Measurements from ENCODE around the gene APBB2.

Gene APBB2

GRCh38 chr4:41189076-41189475 lies 25.3 kb downstream of the APBB2 start:
- Histone ChIP-seq H3K9me3 (ENCODE audit: control insufficient read depth, insufficient read depth, low read depth, low read length) (no peaks in the 10 kb centered on the region; the same call in 1 of the 2 replicates), H3K27me3 (ENCODE audit: control insufficient read depth, insufficient read depth, low read length) (no peaks in the 10 kb centered on the region), H3K4me1 (ENCODE audit: control insufficient read depth, insufficient read depth, low read length) (peaks cover 9% of the 10 kb centered on the region)

GRCh38 chr4:41185614-41186592 lies 28.4 kb downstream of the APBB2 start:
- Histone ChIP-seq H3K4me1 (ENCODE audit: control insufficient read depth, insufficient read depth, low read length) (peaks cover 9% of the 10 kb centered on the region), H3K27ac (ENCODE audit: low read depth, low read length) (no peak overlapping the region), H3K9me3 (ENCODE audit: control insufficient read depth, insufficient read depth, low read depth, low read length) (no peaks in the 10 kb centered on the region; the same call in 1 of the 2 replicates)

More at GRCh38 chr4:41189076-41189475, 25.3 kb downstream of the APBB2 start:
- no peaks in the 10 kb centered on the region for H3K36me3 ChIP-seq (ENCODE audit: control insufficient read depth, insufficient read depth, low read length)
- H3K27ac ChIP-seq (ENCODE audit: low read depth, low read length): no peak overlapping the region
- no peak overlapping the region for H3K4me3 ChIP-seq (ENCODE audit: low read depth, low read length)
- no peak overlapping the region for H3K9ac ChIP-seq (ENCODE audit: low read length)

GRCh38 chr4:41184009-41184408 lies 30.3 kb downstream of the APBB2 start:
- H3K9ac ChIP-seq (ENCODE audit: low read length): no peak overlapping the region
- no peak overlapping the region for H3K27ac ChIP-seq (ENCODE audit: low read depth, low read length)
- no peaks in the 10 kb centered on the region for H3K36me3 ChIP-seq (ENCODE audit: control insufficient read depth, insufficient read depth, low read length)
- no peaks in the 10 kb centered on the region for H3K27me3 ChIP-seq (ENCODE audit: control insufficient read depth, insufficient read depth, low read length)
- H3K4me3 ChIP-seq (ENCODE audit: low read depth, low read length): no peak overlapping the region
- no peaks in the 10 kb centered on the region; the same call in 1 of the 2 replicates for H3K9me3 ChIP-seq (ENCODE audit: control insufficient read depth, insufficient read depth, low read depth, low read length)
- peaks cover 16% of the 10 kb centered on the region; the same call in 1 of the 2 replicates for H3K4me1 ChIP-seq (ENCODE audit: control insufficient read depth, insufficient read depth, low read length)

More at GRCh38 chr4:41185614-41186592, 28.4 kb downstream of the APBB2 start:
- Histone ChIP-seq H3K36me3 (ENCODE audit: control insufficient read depth, insufficient read depth, low read length) (no peaks in the 10 kb centered on the region), H3K9ac (ENCODE audit: low read length) (no peak overlapping the region), H3K27me3 (ENCODE audit: control insufficient read depth, insufficient read depth, low read length) (no peaks in the 10 kb centered on the region), H3K4me3 (ENCODE audit: low read depth, low read length) (no peak overlapping the region)

- H3K9me3 ChIP-seq (ENCODE audit: control insufficient read depth, insufficient read depth, low read depth, low read length): no peaks in the 10 kb centered on the region; the same call in 1 of the 2 replicates
- H3K4me1 ChIP-seq (ENCODE audit: control insufficient read depth, insufficient read depth, low read length): peaks cover 20% of the 10 kb centered on the region; the same call in 1 of the 2 replicates
These were observed 31.3 kb downstream of the APBB2 start for GRCh38 chr4:41183021-41183553.

GRCh38 chr4:41181037-41181436 lies 33.3 kb downstream of the APBB2 start:
- Histone ChIP-seq H3K27me3 (ENCODE audit: control insufficient read depth, insufficient read depth, low read length) (no peaks in the 10 kb centered on the region), H3K4me1 (ENCODE audit: control insufficient read depth, insufficient read depth, low read length) (peaks cover 20% of the 10 kb centered on the region; the same call in 1 of the 2 replicates), H3K9me3 (ENCODE audit: control insufficient read depth, insufficient read depth, low read depth, low read length) (no peaks in the 10 kb centered on the region; the same call in 1 of the 2 replicates), H3K27ac (ENCODE audit: low read depth, low read length) (no peak overlapping the region), H3K36me3 (ENCODE audit: control insufficient read depth, insufficient read depth, low read length) (no peaks in the 10 kb centered on the region), H3K9ac (ENCODE audit: low read length) (no peak overlapping the region), H3K4me3 (ENCODE audit: low read depth, low read length) (no peak overlapping the region)

More at GRCh38 chr4:41183021-41183553, 31.3 kb downstream of the APBB2 start:
- H3K9ac ChIP-seq (ENCODE audit: low read length): no peak overlapping the region
- H3K36me3 ChIP-seq (ENCODE audit: control insufficient read depth, insufficient read depth, low read length): no peaks in the 10 kb centered on the region
- no peak overlapping the region for H3K4me3 ChIP-seq (ENCODE audit: low read depth, low read length)
- no peak overlapping the region for H3K27ac ChIP-seq (ENCODE audit: low read depth, low read length)
- no peaks in the 10 kb centered on the region for H3K27me3 ChIP-seq (ENCODE audit: control insufficient read depth, insufficient read depth, low read length)

- no peaks in the 10 kb centered on the region; the same call in 1 of the 2 replicates for H3K9me3 ChIP-seq (ENCODE audit: control insufficient read depth, insufficient read depth, low read depth, low read length)
- H3K9ac ChIP-seq (ENCODE audit: low read length): no peak overlapping the region
- no peaks in the 10 kb centered on the region for H3K36me3 ChIP-seq (ENCODE audit: control insufficient read depth, insufficient read depth, low read length)
- no peaks in the 10 kb centered on the region for H3K27me3 ChIP-seq (ENCODE audit: control insufficient read depth, insufficient read depth, low read length)
- H3K27ac ChIP-seq (ENCODE audit: low read depth, low read length): no peak overlapping the region
- peaks cover 20% of the 10 kb centered on the region; the same call in 1 of the 2 replicates for H3K4me1 ChIP-seq (ENCODE audit: control insufficient read depth, insufficient read depth, low read length)
- no peak overlapping the region for H3K4me3 ChIP-seq (ENCODE audit: low read depth, low read length)
These were observed 34.7 kb downstream of the APBB2 start for GRCh38 chr4:41179498-41180195.

GRCh38 chr4:41178372-41179370 lies 35.7 kb downstream of the APBB2 start:
- Histone ChIP-seq H3K9ac (ENCODE audit: low read length) (no peak overlapping the region), H3K9me3 (ENCODE audit: control insufficient read depth, insufficient read depth, low read depth, low read length) (no peaks in the 10 kb centered on the region), H3K27me3 (ENCODE audit: control insufficient read depth, insufficient read depth, low read length) (no peaks in the 10 kb centered on the region), H3K36me3 (ENCODE audit: control insufficient read depth, insufficient read depth, low read length) (no peaks in the 10 kb centered on the region), H3K27ac (ENCODE audit: low read depth, low read length) (no peak overlapping the region), H3K4me1 (ENCODE audit: control insufficient read depth, insufficient read depth, low read length) (peaks cover 20% of the 10 kb centered on the region; the same call in 1 of the 2 replicates), H3K4me3 (ENCODE audit: low read depth, low read length) (no peak overlapping the region)

GRCh38 chr4:41177016-41177415 lies 37.3 kb downstream of the APBB2 start:
- no peak overlapping the region for H3K9ac ChIP-seq (ENCODE audit: low read length)

GRCh38 chr4:41176340-41176739 lies 38.0 kb downstream of the APBB2 start:
- Histone ChIP-seq H3K36me3 (ENCODE audit: control insufficient read depth, insufficient read depth, low read length) (no peaks in the 10 kb centered on the region), H3K27me3 (ENCODE audit: control insufficient read depth, insufficient read depth, low read length) (no peaks in the 10 kb centered on the region), H3K27ac (ENCODE audit: low read depth, low read length) (no peak overlapping the region), H3K4me3 (ENCODE audit: low read depth, low read length) (no peak overlapping the region), H3K9ac (ENCODE audit: low read length) (no peak overlapping the region), H3K9me3 (ENCODE audit: control insufficient read depth, insufficient read depth, low read depth, low read length) (no peaks in the 10 kb centered on the region), H3K4me1 (ENCODE audit: control insufficient read depth, insufficient read depth, low read length) (peaks cover 20% of the 10 kb centered on the region; the same call in 1 of the 2 replicates)

More at GRCh38 chr4:41177016-41177415, 37.3 kb downstream of the APBB2 start:
- H3K4me3 ChIP-seq (ENCODE audit: low read depth, low read length): no peak overlapping the region
- H3K27ac ChIP-seq (ENCODE audit: low read depth, low read length): no peak overlapping the region
- no peaks in the 10 kb centered on the region for H3K9me3 ChIP-seq (ENCODE audit: control insufficient read depth, insufficient read depth, low read depth, low read length)
- H3K27me3 ChIP-seq (ENCODE audit: control insufficient read depth, insufficient read depth, low read length): no peaks in the 10 kb centered on the region
- H3K36me3 ChIP-seq (ENCODE audit: control insufficient read depth, insufficient read depth, low read length): no peaks in the 10 kb centered on the region
- H3K4me1 ChIP-seq (ENCODE audit: control insufficient read depth, insufficient read depth, low read length): peaks cover 20% of the 10 kb centered on the region; the same call in 1 of the 2 replicates

- Histone ChIP-seq H3K27me3 (ENCODE audit: control insufficient read depth, insufficient read depth, low read length) (no peaks in the 10 kb centered on the region), H3K4me1 (ENCODE audit: control insufficient read depth, insufficient read depth, low read length) (peaks cover 20% of the 10 kb centered on the region; the same call in 1 of the 2 replicates), H3K9me3 (ENCODE audit: control insufficient read depth, insufficient read depth, low read depth, low read length) (no peaks in the 10 kb centered on the region), H3K4me3 (ENCODE audit: low read depth, low read length) (no peak overlapping the region), H3K27ac (ENCODE audit: low read depth, low read length) (no peak overlapping the region), H3K9ac (ENCODE audit: low read length) (no peak overlapping the region), H3K36me3 (ENCODE audit: control insufficient read depth, insufficient read depth, low read length) (no peaks in the 10 kb centered on the region)
These were observed 38.5 kb downstream of the APBB2 start for GRCh38 chr4:41175794-41176193.
